ENCODE data around the gene ARHGAP30. TPM values are rescaled to one million over a fixed set of nuclear protein-coding genes. Genes with fewer than 3 reads are reported as not detected.

The ARHGAP30 gene
- total RNA-seq, 3 donors from 2014 or later = 3.8 to 9.0 (median 8.1) TPM

- DNase-seq (no peak), ATAC-seq (no peak)
- Histone ChIP-seq H3K9me3 (no peaks in the 10 kb centered on the region), H3K4me1 (ENCODE audit: low read depth) (peaks cover 3% of the 10 kb centered on the region), H3K36me3 (ENCODE audit: low read depth) (no peaks in the 10 kb centered on the region), H3K4me3 (no peak overlapping the region)
- intact Hi-C loops (cut with DNase I, micrococcal nuclease) = no loop called here
- no peak for TF ChIP-seq CTCF (IDR thresholded peaks at IDR 0.05)
These were observed 14.9 kb downstream of the ARHGAP30 start for GRCh38 chr1:161054805-161055204.

- Histone ChIP-seq H3K9me3 (peaks cover 2% of the 10 kb centered on the region), H3K36me3 (ENCODE audit: low read depth) (no peaks in the 10 kb centered on the region), H3K4me3 (no peak overlapping the region), H3K4me1 (ENCODE audit: low read depth) (no peaks in the 10 kb centered on the region)
- no peak for ATAC-seq
- TF ChIP-seq CTCF (IDR thresholded peaks at IDR 0.05) = no peak
- no peak for DNase-seq
- intact Hi-C loops (cut with DNase I, micrococcal nuclease) = no loop called here
These were observed 15.5 kb downstream of the ARHGAP30 start for GRCh38 chr1:161054232-161054631.

GRCh38 chr1:161052899-161053298 lies 16.8 kb downstream of the ARHGAP30 start:
- Histone ChIP-seq H3K4me3 (no peak overlapping the region), H3K36me3 (ENCODE audit: low read depth) (no peaks in the 10 kb centered on the region), H3K4me1 (ENCODE audit: low read depth) (no peaks in the 10 kb centered on the region), H3K9me3 (peaks cover 3% of the 10 kb centered on the region)
- no peak for TF ChIP-seq CTCF (IDR thresholded peaks at IDR 0.05)
- intact Hi-C loops (cut with DNase I, micrococcal nuclease) = no loop called here
- ATAC-seq = no peak
- DNase-seq = no peak

GRCh38 chr1:161051219-161051618 lies 18.5 kb downstream of the ARHGAP30 start:
- no peak for TF ChIP-seq CTCF (IDR thresholded peaks at IDR 0.05)
- intact Hi-C loops (cut with DNase I, micrococcal nuclease) = no loop called here
- no peak for ATAC-seq

GRCh38 chr1:161048949-161049722 lies 20.6 kb downstream of the ARHGAP30 start:
- Histone ChIP-seq H3K4me3 (no peak overlapping the region), H3K4me1 (ENCODE audit: low read depth) (peaks cover 2% of the 10 kb centered on the region), H3K9me3 (peaks cover 3% of the 10 kb centered on the region), H3K36me3 (ENCODE audit: low read depth) (no peaks in the 10 kb centered on the region)
- ATAC-seq (no peak), DNase-seq (no peak)
- intact Hi-C loops (cut with DNase I, micrococcal nuclease) = loop anchor here in 1 of 2 donors (5.0 kb wide), 1 partner anchor 48 kb away; the partner anchor contains the start of gene KLHDC9
- no peak for TF ChIP-seq CTCF (IDR thresholded peaks at IDR 0.05)

More at GRCh38 chr1:161051219-161051618, 18.5 kb downstream of the ARHGAP30 start:
- no peaks in the 10 kb centered on the region for H3K36me3 ChIP-seq (ENCODE audit: low read depth)
- DNase-seq = no peak
- H3K4me1 ChIP-seq (ENCODE audit: low read depth) = no peaks in the 10 kb centered on the region
- H3K4me3 ChIP-seq = no peak overlapping the region
- peaks cover 3% of the 10 kb centered on the region for H3K9me3 ChIP-seq
